OCI-LY7 (cell line): ENCODE measurements around the gene CFP. TPM values are rescaled to one million over a fixed set of nuclear protein-coding genes. Genes with fewer than 3 reads are reported as not detected.

Experiments
- BruUV-seq: library from RNA; stranded (reverse); fragments of 400-500 nt; replicated peaks from 2 replicates; lab custom pipeline; 2021; lab: Mats Ljungman, UMichigan
- CTCF ChIA-PET: fragments of 300-600 bp; sonication (Branson Sonifier 250); formaldehyde crosslinking; loops from one replicate; lab custom pipeline; 2022; ENCODE audit warnings: antibody characterized with exemption; ENCODE audit not compliant: unreplicated experiment; lab: Charles Lee
- POLR2A ChIA-PET: fragments of 300-600 bp; sonication (Branson Sonifier 250); formaldehyde crosslinking; loops from one replicate; lab custom pipeline; 2022; ENCODE audit warnings: antibody characterized with exemption; lab: Charles Lee
- DNase-seq: peaks from one replicate; pipeline ENCODE4 v3.0.0-alpha.2; 2015; ENCODE audit warnings: low spot score
- H2AFZ ChIP-seq: fragments of 200-600 bp; sonication (generic), shearing (Covaris generic); 2 replicates; pipeline ENCODE4 v1.6.1; 2014; ENCODE audit warnings: mild to moderate bottlenecking, antibody characterized with exemption, low read length, moderate library complexity
- H3K27ac ChIP-seq: fragments of 200-600 bp; sonication (generic); 2 replicates; pipeline ENCODE4 v1.5.1; 2014; ENCODE audit warnings: mixed run types, low read depth, mild to moderate bottlenecking, moderate library complexity, low read length, inconsistent platforms; ENCODE audit not compliant: poor library complexity, severe bottlenecking
- H3K36me3 ChIP-seq: fragments of 200-600 bp; sonication (generic); 2 replicates; pipeline ENCODE4 v1.6.1; 2014; ENCODE audit warnings: mild to moderate bottlenecking, antibody characterized with exemption, low read length, moderate library complexity, mixed read lengths; ENCODE audit not compliant: insufficient read depth
- H3K4me1 ChIP-seq: fragments of 200-600 bp; sonication (generic); 2 replicates; pipeline ENCODE4 v1.5.1; 2014; ENCODE audit warnings: mild to moderate bottlenecking, low read length; ENCODE audit not compliant: insufficient read depth, poor library complexity, severe bottlenecking
- H3K4me2 ChIP-seq: fragments of 200-600 bp; sonication (generic); 2 replicates; pipeline ENCODE4 v1.6.1; 2014; ENCODE audit warnings: mild to moderate bottlenecking, low read length
- H3K4me3 ChIP-seq: fragments of 200-600 bp; sonication (generic); 2 replicates; pipeline ENCODE4 v1.5.1; 2014; ENCODE audit warnings: mild to moderate bottlenecking, low read depth, low read length; ENCODE audit not compliant: poor library complexity, severe bottlenecking
- H3K79me2 ChIP-seq: fragments of 200-600 bp; sonication (generic); 2 replicates; pipeline ENCODE4 v1.6.1; 2016; ENCODE audit warnings: low read depth, mild to moderate bottlenecking, low read length, moderate library complexity, mixed read lengths; ENCODE audit not compliant: insufficient read depth
- H3K9me2 ChIP-seq: fragments of 200-600 bp; sonication (generic); 2 replicates; pipeline ENCODE4 v1.6.1; 2016; ENCODE audit warnings: mild to moderate bottlenecking, low read length, mixed read lengths; ENCODE audit not compliant: insufficient read depth
- H3K9me3 ChIP-seq: fragments of 200-600 bp; sonication (generic); 2 replicates; pipeline ENCODE4 v1.6.1; 2014; ENCODE audit warnings: mild to moderate bottlenecking, mixed run types, low read length, mixed read lengths
- H4K20me1 ChIP-seq: fragments of 200-600 bp; sonication (generic); 2 replicates; pipeline ENCODE4 v1.6.1; 2014; ENCODE audit warnings: mild to moderate bottlenecking, antibody characterized with exemption, low read length, moderate library complexity, mixed read lengths; ENCODE audit not compliant: insufficient read depth
- CTCF ChIP-seq: fragments of 200-600 bp; sonication (generic); conservative IDR thresholded peaks from 2 replicates; pipeline ENCODE4 v1.5.1; 2014; ENCODE audit warnings: mild to moderate bottlenecking, antibody characterized with exemption, low read length, moderate library complexity, mixed read lengths
- EZH2phosphoT487 ChIP-seq: fragments of 200-600 bp; sonication (generic); IDR thresholded peaks from 2 replicates; pipeline ENCODE4 v1.6.1; 2018; ENCODE audit warnings: low read depth, borderline replicate concordance, mild to moderate bottlenecking, mixed run types, antibody characterized with exemption, low read length, moderate library complexity, mixed read lengths
- intact Hi-C: fragments of 100-400 bp; cut with micrococcal nuclease; formaldehyde crosslinking; loops from one replicate; pipeline ENCODE4 v1.10.0; 2022; ENCODE audit not compliant: unreplicated experiment
- total RNA-seq, 2 experiments: library from RNA; depleted of rRNA in 1 of 2; stranded (reverse); fragments of >200 nt in 1 of 2; shearing (Covaris generic) in 1 of 2; gene quantifications; 2 replicates each; pipeline ENCODE4 v1.2.3, GENCODE V29; 2014 to 2022

CFP gene
- total RNA-seq, 2 experiments from 2014 or later, result 4.2 to 4.7 TPM

GRCh38 chrX:47611926-47612325, 17.8 kb downstream of the CFP start:
- intact Hi-C loops, result no loop called here
- ChIA-PET CTCF (no interaction called here), POLR2A (no interaction called here)
- TF ChIP-seq EZH2phosphoT487 (no peak), CTCF (no peak)
- DNase-seq, result no peak
- Histone ChIP-seq H3K9me3 (no peaks in the 10 kb centered on the region), H2AFZ (no peak overlapping the region), H3K4me2 (no peak overlapping the region), H3K4me3 (no peak overlapping the region), H3K27ac (no peak overlapping the region), H3K4me1 (no peaks in the 10 kb centered on the region), H3K79me2 (no peaks in the 10 kb centered on the region), H4K20me1 (no peaks in the 10 kb centered on the region), H3K9me2 (no peaks in the 10 kb centered on the region), H3K36me3 (no peaks in the 10 kb centered on the region)
- BruUV-seq, result no TSS peak

- DNase-seq, result no peak
- no peak for TF ChIP-seq CTCF
- Histone ChIP-seq H3K4me1 (no peaks in the 10 kb centered on the region), H2AFZ (no peak overlapping the region), H4K20me1 (no peaks in the 10 kb centered on the region), H3K4me3 (no peak overlapping the region), H3K27ac (no peak overlapping the region), H3K79me2 (no peaks in the 10 kb centered on the region), H3K9me2 (no peaks in the 10 kb centered on the region), H3K36me3 (no peaks in the 10 kb centered on the region), H3K9me3 (no peaks in the 10 kb centered on the region), H3K4me2 (no peak overlapping the region)
- ChIA-PET CTCF (no interaction called here), POLR2A (no interaction called here)
- intact Hi-C loops, result no loop called here
- BruUV-seq, result no TSS peak
Observed at GRCh38 chrX:47611489-47611888, 18.2 kb downstream of the CFP start.

- no peak for DNase-seq
- TF ChIP-seq CTCF (no peak), EZH2phosphoT487 (no peak)
- Histone ChIP-seq H3K4me3 (no peak overlapping the region), H2AFZ (no peak overlapping the region), H3K27ac (no peak overlapping the region), H3K4me1 (no peaks in the 10 kb centered on the region), H3K9me2 (no peaks in the 10 kb centered on the region), H3K9me3 (no peaks in the 10 kb centered on the region), H3K4me2 (no peak overlapping the region), H3K36me3 (no peaks in the 10 kb centered on the region), H3K79me2 (no peaks in the 10 kb centered on the region), H4K20me1 (no peaks in the 10 kb centered on the region)
- ChIA-PET CTCF (no interaction called here), POLR2A (no interaction called here)
- BruUV-seq, result no TSS peak
- intact Hi-C loops, result no loop called here
Observed at GRCh38 chrX:47610511-47610910, 19.2 kb downstream of the CFP start.
